Cardiac muscle cell (in vitro differentiated cells and primary cell): ENCODE measurements around the gene RNF123. TPM values are rescaled to one million over a fixed set of nuclear protein-coding genes. Genes with fewer than 3 reads are reported as not detected.
"Not testable (repeated sequence)": the region's sequence is repeated elsewhere in the genome, so short reads cannot be mapped to it uniquely, and the experiment has no call there.

ENCODE experiments used
- DNase-seq, 2 donors: peaks; one replicate each; pipeline versions ENCODE4 v3.0.0 to v3.0.0-alpha.2; 2010 to 2017; ENCODE audit warnings: low read depth in 1 of 2, low spot score in 1 of 2
- H3K27ac ChIP-seq: fragments of 200-600 bp; sonication (generic); 2 replicates; pipeline ENCODE4 v1.5.1; 2016
- H3K27me3 ChIP-seq: fragments of 200-600 bp; sonication (generic); 2 replicates; pipeline ENCODE4 v1.6.0; 2016; ENCODE audit warnings: control low read depth
- H3K36me3 ChIP-seq: fragments of 200-600 bp; sonication (generic); 2 replicates; pipeline ENCODE4 v1.5.1; 2016; ENCODE audit warnings: control low read depth
- H3K4me1 ChIP-seq: fragments of 200-600 bp; sonication (generic); 2 replicates; pipeline ENCODE4 v1.8.1; 2017; ENCODE audit warnings: low read depth, mild to moderate bottlenecking, mixed run types
- H3K4me3 ChIP-seq: fragments of 200-600 bp; sonication (generic); 2 replicates; pipeline ENCODE4 v1.5.1; 2016; ENCODE audit warnings: mild to moderate bottlenecking
- H3K9me3 ChIP-seq: fragments of 200-600 bp; sonication (generic); 2 replicates; pipeline ENCODE4 v1.5.1; 2017; ENCODE audit warnings: low read depth, mild to moderate bottlenecking, control low read depth
- CTCF ChIP-seq: IDR thresholded peaks from 2 replicates; pipeline ENCODE4 v1.5.1; 2012; ENCODE audit warnings: low read depth, mild to moderate bottlenecking, low read length
- polyA plus RNA-seq: library from polyadenylated mRNA; unstranded; fragments of >200 nt; fragmentation: Nextera tagmentation; extraction: Ambion mirVana; gene quantifications from 2 replicates; pipeline ENCODE4 v1.2.1, GENCODE V29; 2016
- total RNA-seq: library from RNA; depleted of rRNA; stranded (reverse); fragments of >200 nt; gene quantifications from 2 replicates; pipeline ENCODE4 v1.2.3, GENCODE V29; 2016

RNF123 gene
- total and polyA plus RNA-seq, 2 experiments from 2014 or later: 41.7 to 42.3 TPM

- not testable (repeated sequence) for H3K27ac ChIP-seq, H3K27me3 ChIP-seq, H3K36me3 ChIP-seq, DNase-seq, H3K4me1 ChIP-seq, H3K9me3 ChIP-seq, H3K4me3 ChIP-seq
These were observed 5.2 kb downstream of the RNF123 start for GRCh38 chr3:49694409-49695070.

GRCh38 chr3:49695350-49696015, 6.1 kb downstream of the RNF123 start:
- not testable (repeated sequence) for DNase-seq, H3K4me1 ChIP-seq, H3K9me3 ChIP-seq, H3K36me3 ChIP-seq, H3K27me3 ChIP-seq, H3K4me3 ChIP-seq, H3K27ac ChIP-seq

- H3K4me3 ChIP-seq: no peak overlapping the region
- H3K36me3 ChIP-seq: no peaks in the 10 kb centered on the region
- H3K4me1 ChIP-seq: no peaks in the 10 kb centered on the region
- H3K27ac ChIP-seq: no peak overlapping the region
- no peaks in the 10 kb centered on the region for H3K9me3 ChIP-seq
- H3K27me3 ChIP-seq: no peaks in the 10 kb centered on the region
- DNase-seq: no peak
- TF ChIP-seq CTCF: no peak
These were observed 10.1 kb downstream of the RNF123 start for GRCh38 chr3:49699281-49699979.

GRCh38 chr3:49700014-49700413, 10.7 kb downstream of the RNF123 start:
- no peak for TF ChIP-seq CTCF
- H3K27me3 ChIP-seq: no peaks in the 10 kb centered on the region
- no peak overlapping the region for H3K27ac ChIP-seq
- H3K9me3 ChIP-seq: no peaks in the 10 kb centered on the region
- H3K36me3 ChIP-seq: no peaks in the 10 kb centered on the region
- no peak overlapping the region for H3K4me3 ChIP-seq
- no peaks in the 10 kb centered on the region for H3K4me1 ChIP-seq
- no peak for DNase-seq

- Histone ChIP-seq H3K4me1 (no peaks in the 10 kb centered on the region), H3K27me3 (no peaks in the 10 kb centered on the region), H3K27ac (no peak overlapping the region), H3K4me3 (no peak overlapping the region), H3K9me3 (no peaks in the 10 kb centered on the region), H3K36me3 (no peaks in the 10 kb centered on the region)
- no peak for DNase-seq
- TF ChIP-seq CTCF: peak; percentile 11
These were observed 11.2 kb downstream of the RNF123 start for GRCh38 chr3:49700453-49701128.

- no peak overlapping the region for H3K4me3 ChIP-seq
- peak in 1 of 2 donors; percentile 39 for DNase-seq
- H3K27me3 ChIP-seq: no peaks in the 10 kb centered on the region
- H3K36me3 ChIP-seq: no peaks in the 10 kb centered on the region
- TF ChIP-seq CTCF: peak; percentile 49
- H3K4me1 ChIP-seq: no peaks in the 10 kb centered on the region
- H3K27ac ChIP-seq: no peak overlapping the region
- no peaks in the 10 kb centered on the region for H3K9me3 ChIP-seq
These were observed 12.2 kb downstream of the RNF123 start for GRCh38 chr3:49701388-49702077.
